DND-41 (cell line): ENCODE results near the gene PCDH1.

Experiments
- CTCF ChIP-seq: IDR thresholded peaks from 2 replicates; pipeline ENCODE4 v1.5.1; 2012; ENCODE audit warnings: borderline replicate concordance, low read length, moderate library complexity, mild to moderate bottlenecking; ENCODE audit not compliant: poor library complexity, severe bottlenecking; ENCODE audit errors: extremely low read depth
- EZH2 ChIP-seq: IDR thresholded peaks from 3 replicates; pipeline ENCODE4 v1.6.1; 2012; ENCODE audit warnings: borderline replicate concordance, low read depth, mild to moderate bottlenecking, moderate library complexity, low read length, inconsistent platforms; ENCODE audit not compliant: severe bottlenecking

- TF ChIP-seq CTCF: no peak
- TF ChIP-seq EZH2: no peak
Observed at GRCh38 chr5:141883184-141883891, 5.1 kb upstream of the PCDH1 start.
